Stimulated activated CD4-positive, alpha-beta T cell treated with anti-CD3 and anti-CD28 coated beads, TNF-alpha, amount 100 ng/mL, for 24 hours (primary cell): ENCODE data around the gene PLCB4.
"Not testable (repeated sequence)": the region's sequence is repeated elsewhere in the genome, so short reads cannot be mapped to it uniquely, and the experiment has no call there.

Experiments used
- DNase-seq, 3 experiments: peaks; one replicate each; pipeline ENCODE4 v3.0.0-alpha.2; 2020; ENCODE audit warnings: low read depth in 3 of 3

PLCB4 gene

DNA sequence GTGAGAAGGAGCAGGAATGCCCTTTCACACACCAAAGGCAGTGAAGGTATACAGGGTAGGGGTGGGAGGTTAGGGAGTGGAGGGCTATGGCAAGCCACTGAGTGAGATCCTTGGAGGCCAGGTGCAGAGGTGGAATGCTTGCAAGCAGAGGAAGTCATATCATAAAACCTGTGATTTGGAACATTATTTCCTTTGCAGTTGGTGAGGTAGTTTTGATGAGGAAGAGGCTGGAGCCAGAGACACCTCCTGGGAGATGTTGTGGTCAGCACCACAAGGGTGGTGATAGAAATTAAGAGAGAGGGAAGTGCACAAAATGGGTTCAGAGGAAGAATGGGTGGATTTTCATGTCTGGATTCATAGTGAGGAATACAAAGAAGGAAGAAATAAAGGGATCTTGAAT, 73.0 kb downstream of the PLCB4 start:
- DNase-seq: no peak

DNA sequence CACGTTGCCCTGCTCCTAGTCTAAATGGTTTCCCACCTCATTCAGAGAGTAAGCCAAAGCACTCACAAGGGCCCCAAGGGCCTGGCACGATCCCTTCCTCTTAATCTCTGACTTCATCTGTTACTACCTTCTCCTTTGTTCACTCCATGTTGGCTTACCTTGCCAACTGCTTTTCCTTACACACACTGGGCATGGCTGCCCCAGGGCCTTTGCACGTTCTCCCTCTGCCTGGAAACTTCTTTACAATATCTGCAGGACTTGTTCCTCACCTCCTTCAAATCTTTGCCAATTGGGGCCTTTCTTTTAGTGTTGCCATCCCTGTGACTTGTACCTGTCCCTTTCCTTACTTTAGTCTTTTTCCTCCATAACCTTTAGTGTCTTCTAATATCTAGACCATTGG, 73.9 kb downstream of the PLCB4 start:
- no peak for DNase-seq

DNA sequence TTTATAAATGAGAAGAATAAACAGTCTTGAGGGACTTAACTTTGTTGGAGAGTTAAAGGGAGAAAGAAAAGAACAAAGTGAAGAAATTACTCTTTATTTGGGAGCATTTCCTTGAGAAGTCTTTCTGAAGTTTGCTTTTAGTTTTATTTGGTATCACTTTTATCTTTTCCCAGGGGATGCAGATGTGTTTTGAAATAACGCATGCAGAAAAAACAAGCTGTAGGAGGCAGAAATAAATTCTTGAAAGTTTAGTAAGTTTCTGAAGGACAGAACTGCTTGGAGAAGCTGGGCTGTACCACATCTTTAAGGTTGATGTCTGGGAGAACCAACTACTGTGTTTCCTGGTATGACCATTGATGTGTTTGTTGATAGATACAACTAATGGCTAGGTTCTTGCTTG, 75.0 kb downstream of the PLCB4 start:
- no peak for DNase-seq

DNA sequence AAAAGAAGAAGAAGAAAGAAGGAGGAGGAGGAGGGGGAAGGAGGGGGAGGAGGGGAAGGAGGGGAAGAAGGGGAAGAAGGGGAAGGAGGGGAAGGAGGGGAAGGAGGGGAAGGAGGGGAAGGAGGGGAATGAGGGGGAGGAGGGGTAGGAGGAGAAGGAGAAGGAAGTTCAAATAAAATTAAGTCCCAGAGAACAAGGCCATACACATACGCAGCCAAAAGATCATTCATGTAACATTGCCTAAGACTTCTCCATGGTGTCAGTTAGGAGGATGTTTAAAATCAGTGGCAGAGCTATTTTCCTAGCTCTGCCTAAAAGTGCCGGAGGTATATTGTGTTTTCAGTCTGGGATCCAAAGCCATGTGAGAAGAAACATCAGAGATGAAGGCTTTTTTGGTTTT, 75.8 kb downstream of the PLCB4 start:
- no peak for DNase-seq

DNA sequence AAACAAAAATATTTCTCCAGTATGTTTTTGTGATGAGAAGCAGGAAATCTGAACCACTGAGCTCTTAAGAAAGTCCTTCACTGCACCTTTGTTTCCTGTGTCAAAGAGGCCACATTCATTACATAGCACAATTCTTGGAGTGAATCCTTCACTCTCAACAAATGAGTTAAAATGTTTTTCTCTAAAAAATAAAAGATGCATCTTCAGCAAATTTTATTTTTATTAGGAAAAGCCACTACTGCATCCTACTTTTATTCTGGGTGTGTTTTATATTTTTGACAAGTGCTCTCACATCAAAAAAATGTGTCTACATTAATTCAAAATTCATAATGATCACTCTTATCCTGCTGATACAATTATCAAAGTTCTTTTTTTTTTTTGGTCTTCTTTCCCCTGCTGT, 76.3 kb downstream of the PLCB4 start:
- no peak for DNase-seq

DNA sequence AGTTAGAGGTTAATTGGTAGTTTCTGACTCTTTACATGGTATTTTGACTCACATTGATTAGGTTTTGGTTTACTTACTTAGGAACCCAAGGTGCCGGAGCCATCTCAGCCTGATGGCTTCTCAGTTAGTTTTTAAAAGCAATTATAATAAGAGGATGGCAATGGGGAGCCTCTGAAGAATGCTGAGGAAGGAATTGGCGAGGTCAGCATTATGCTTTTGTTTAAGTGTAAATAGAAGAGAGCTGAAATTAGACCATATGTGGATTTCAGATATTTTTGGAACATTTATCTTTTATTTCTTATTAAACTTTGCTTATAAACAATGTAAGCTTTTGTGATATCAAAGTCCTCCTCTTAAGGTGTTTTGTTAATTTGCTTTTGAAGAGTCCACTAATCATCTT, 77.8 kb downstream of the PLCB4 start:
- no peak for DNase-seq

DNA sequence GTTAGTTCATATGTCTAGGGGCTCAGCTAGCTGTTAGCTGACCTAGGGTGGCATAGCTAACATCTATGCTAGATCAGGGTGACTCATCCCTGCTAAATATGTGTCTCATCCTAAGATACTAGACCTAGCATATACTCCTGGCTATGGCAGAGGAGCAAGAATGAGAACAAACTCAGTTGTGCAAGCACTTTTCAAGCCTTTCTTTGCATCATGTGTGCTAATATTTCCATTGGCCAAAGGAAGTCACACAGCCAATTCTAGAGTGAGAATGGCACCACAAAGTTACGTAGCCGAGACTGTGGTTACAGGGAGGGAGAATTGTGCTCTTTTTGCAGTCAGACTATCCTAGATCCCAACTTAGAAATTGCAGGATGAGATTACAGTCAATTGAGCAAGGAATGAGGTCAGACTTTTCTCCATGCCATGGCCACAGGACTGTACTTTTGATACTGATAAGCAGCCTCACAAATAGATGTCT, 78.7 kb downstream of the PLCB4 start:
- DNase-seq: no peak

DNA sequence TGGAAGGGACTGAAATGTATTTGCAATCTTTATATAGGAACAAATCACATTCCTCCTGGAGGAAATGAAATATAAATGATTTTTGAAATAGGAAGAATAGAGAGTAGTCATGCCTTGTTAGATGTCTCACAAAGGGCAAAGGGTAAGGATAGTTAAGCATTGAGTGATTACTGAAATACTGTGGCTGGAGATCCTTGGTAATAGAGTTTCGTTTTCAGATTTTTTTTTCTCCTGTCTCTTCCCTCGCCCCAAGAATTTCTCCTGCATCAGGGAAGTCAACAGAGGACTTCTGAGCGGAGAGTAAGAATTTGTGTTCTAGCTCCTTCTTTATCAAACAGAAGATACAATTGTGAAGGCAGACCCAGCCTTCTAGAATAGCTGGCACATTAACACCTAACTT, 79.4 kb downstream of the PLCB4 start:
- DNase-seq: no peak

DNA sequence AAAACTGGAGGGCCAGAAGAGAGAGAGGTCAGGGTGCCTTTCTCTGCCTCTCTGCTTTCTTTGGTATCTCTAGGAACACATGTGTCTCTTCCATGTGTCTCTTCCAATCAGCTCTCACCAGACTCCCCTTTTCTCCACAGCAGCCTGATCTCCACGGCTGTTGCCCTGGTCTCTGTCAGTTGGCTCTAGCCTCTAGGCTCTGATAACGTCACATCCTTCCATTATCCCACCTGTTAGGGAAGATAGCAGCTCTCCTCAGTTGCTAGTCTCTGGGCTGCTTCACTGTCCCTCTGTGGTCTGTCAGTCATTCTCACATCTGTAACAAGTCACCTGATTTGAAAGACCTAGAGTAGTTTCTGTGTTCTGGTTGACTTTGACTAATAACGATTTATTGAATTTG, 80.2 kb downstream of the PLCB4 start:
- no peak for DNase-seq

DNA sequence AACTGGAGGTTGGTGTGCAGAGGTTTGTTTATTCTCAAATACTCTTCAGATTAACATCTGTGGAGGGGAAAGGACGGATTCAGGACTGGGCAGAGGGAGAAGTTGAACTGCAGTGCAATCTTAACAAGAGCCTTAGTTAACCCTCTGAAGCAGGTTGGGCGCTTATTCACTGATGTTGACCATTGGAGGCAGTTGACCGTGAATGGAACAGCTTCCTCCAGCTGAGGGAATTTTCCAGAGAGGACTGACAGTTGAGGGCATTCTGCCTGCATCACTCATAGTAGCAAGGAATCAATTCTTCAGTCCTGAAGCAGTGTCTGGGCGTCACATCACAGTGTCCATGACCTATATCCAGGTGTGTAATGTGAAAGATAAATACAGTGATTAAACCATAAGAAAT, 80.9 kb downstream of the PLCB4 start:
- DNase-seq: no peak

DNA sequence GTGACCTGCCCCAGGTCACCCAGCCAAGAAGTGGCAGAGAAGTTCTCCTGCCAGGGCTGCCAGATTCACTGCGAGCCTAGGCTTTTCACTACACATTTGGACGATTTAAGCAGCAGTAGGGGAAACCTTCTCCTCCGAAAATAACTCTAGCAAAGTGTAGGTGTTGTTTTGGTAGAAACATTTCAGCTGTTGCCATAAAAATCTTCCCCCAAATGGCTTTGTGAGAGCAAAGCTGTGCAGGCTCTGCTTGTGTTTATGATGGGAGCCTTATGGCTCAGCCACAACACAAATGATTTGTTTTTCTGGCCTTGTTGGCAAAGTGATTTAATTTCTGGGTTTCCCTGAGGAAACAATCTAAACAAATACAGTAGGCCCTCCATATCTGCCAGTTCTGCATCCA, 81.8 kb downstream of the PLCB4 start:
- no peak for DNase-seq

DNA sequence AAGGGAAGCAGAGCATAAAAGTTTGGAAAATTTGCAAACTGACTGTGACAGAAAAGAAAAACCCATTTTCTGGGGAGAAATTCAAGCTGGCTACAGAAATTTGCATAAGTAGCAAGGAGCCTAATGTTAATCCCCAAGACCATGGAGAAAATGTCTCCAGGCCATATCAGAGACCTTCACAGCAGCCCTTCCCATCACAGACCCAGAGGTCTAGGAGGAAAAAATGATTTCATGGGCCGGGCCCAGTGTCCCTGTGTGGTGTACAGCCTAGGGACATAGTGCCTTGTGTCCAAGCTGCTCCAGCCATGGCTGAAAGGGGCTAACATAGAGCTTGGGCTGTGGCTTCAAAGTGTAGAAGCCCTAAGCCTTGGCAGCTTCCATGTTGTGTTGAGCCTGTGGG, 83.3 kb downstream of the PLCB4 start:
- DNase-seq: not testable (repeated sequence)

DNA sequence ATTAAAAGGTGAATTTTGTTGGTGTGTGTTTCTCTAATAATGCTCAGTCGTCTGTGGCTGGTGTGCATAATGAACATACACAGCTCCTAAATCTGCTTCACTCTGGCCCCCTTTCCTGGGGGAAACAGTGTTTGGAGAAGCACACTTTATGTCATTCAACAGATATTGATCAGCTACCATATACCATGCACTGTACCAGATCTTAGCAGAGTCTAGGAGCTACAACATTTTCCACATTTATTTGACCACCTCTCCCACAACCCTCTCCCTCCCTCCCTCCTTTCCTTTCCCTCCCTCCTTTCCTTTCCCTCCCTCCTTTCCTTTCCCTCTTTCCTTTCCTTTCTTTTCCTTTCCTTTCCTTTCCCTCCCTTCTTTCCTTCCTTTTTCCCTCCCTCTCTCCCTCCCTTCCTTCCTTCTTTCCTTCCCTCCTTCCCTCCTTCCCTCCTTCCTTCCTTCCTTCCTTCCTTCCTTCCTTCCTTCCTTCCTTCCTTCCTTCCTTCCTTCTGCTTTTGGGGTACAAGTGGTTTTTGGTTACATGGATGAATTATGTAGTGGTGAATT, 85.7 kb downstream of the PLCB4 start:
- DNase-seq: no peak

DNA sequence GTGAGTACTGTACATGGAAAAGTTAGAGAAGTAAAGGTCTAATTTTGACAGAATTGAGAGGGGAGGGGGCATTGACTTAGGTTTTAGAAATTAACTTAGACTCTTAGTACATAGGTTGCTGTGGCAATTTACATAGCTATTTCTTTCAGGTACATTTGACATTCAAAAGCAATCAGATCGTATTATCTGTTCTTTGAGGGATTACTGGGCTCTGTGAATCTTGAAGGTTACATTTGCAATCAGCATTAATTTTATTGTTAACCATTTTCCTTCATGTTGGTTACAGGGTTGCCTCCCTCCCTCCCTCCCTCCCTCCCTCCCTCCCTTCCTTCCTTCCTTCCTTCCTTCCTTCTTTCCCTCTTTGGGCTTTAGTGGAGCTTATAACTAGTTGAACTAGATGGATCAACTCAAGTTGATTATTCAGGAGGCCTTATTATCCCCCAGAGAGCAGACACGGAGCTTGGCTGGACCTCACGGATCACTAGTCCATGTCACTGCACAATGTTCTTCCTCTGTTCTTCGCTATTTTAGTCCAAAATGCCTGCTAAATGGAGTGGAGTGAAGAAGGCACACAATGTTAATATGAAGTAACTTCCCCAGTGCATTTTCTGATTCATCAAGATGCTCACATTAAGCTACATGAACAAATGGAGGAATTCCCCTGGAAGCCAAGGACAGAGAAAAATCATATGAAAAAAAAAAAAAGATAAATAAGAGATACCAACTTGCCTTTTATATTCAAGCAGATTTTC, 87.8 kb downstream of the PLCB4 start:
- no peak for DNase-seq

DNA sequence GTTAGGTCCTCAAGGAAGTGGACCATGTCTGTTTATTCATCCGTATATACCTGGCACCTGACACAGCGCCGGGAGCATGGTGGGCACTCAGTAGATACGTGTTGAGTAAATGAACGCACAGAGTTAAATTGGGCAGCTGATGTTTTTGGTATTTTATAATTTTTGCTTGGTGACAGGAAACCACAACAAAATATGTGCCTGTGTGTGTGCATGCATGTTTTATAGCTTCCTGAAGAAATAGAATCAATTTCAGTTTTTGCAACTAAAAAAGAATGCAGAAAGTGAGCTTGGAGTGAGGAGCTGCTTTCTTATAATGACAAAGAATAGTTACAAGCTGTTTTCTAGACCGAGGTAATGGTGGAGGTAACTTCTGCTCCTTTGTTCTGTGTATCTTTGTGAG, 91.4 kb downstream of the PLCB4 start:
- no peak for DNase-seq

DNA sequence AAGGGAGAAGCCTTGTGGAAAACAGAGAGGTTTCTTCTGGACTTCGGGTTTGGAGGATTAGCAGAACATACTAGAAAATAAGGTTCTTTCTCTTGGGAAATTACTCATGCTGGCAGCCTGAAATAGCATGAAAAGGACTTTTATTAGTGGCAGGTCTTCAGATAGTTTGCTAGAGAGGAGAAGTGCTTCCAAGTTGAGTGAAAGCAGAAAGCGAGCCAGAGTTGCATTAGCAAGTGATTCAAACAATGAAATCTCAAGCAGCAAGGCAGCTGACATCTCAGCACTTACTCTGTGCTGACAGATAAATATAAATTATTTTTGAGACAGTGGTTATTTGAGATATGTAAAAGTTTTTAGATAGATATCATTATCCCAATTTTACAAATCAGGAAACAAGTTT, 91.9 kb downstream of the PLCB4 start:
- DNase-seq: no peak

DNA sequence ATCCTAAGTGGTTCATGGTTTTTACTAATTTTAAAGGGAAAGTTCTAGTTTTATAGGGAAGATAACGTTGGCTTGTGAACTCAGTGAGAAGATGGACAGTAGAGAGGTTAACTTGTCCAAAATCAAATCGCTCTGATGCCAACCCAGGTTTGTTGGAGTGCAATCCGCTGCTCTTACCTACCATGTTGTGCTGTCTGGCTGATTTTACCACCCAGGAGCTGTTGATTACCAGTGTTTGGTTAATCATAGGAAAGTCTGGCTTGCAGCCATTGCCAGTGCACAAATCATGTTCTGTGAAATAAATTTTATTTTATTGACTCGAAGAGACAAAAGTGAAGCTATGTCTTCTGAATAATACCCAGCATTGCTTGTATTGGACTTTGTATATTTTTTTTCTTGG, 92.4 kb downstream of the PLCB4 start:
- DNase-seq: no peak

DNA sequence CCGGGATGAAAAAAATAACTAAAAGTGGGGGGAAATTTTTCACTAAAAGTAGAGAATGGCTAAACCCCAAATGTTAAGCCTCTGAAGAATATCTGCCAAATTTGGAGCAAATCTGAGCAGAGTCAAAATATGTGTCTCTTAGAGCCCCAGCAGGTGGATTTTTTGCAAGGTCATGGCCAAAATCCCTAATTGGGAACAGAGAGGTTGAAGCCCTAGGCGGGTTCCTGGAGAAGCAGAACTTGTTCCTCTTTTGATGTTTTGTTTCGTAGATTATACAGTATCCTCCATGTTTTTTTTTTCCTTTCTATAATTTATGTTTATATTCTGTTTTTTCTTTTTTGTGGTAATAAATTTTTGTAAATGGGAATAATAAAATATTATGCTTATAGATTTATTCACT, 94.4 kb downstream of the PLCB4 start:
- no peak for DNase-seq

DNA sequence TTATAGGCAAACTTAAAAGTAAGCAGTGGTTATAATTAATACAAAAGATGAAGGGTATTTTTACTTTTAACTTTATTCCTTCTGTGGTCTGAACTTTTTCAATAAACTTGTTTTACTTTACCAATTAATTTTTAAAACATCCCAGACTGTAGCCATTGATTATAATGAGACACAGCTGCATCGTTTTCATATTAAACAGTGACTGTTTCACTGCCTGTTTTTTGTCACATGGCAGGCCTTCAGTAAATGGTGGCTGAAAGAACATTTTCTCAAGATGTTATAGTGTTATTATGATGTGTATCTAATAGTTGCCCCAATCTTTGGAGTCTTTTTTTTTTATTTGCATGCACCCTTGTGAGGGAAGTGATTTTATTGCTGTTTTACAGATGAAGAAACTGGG, 95.1 kb downstream of the PLCB4 start:
- no peak for DNase-seq

DNA sequence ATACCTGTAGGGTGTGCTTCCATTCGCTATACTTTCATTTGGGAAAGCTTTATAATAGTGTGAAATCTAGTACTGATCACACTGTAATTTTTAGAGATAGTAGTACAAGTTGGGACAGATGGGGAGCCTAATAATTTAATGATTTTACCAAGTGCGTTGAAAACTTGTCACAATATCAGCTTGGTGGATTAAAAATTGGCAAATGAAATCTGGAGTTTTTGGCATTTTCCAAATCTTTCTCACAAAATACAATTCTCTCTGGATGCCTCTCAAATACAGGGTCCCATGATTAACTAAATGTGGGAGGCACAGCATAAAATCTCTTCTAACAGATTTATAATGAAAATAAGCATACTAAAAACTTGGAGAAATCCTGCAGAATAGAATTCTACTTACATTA, 96.4 kb downstream of the PLCB4 start:
- DNase-seq: no peak

DNA sequence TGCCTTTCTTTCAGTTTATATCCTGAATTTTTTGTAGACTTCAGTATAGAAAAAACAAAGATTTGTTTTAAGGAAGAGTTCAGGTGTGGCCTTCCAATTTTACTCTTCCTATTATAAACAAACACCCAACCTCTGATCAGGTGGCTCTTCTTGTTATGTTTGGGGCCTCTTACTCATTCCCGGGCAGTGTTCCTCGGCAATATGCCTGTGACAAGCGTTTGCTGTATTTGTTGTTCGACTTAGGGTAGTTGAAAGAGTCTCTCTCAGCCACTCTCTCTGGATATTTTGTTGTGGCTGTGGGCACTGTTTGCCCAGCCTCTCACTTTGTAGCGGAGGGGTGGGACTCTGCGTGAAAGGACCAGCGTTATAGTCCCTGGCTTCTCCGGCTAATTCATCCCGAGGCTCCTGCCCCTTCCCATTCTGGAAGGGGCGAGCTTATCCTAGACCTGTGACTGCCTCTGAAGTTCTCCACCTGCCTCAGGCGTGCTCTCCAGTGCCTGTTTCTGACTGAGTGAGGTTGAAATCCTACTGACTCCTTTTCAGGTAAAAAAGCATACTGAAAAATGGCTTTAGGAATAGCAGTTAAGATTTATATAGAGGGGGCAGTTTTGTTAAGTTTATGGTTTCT, 97.4 kb downstream of the PLCB4 start:
- no peak for DNase-seq

DNA sequence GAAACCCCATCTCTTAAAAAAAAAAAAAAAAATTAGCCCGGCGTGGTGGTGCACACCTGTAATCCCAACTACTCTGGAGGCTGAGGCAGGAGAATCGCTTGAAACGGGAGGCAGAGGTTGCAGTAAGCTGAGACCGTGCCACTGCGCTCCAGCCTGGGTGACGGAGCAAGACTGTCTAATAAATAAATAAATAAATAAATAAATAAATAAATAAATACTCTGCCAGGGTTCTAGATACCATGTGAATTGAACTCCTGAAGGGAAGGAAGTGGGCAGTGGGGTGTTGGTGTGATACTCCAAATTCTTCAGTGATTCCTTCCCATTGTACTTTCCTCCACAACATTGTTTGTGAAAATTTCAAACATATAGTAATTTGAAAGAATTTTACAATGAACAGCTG, 100.5 kb downstream of the PLCB4 start:
- no peak for DNase-seq

DNA sequence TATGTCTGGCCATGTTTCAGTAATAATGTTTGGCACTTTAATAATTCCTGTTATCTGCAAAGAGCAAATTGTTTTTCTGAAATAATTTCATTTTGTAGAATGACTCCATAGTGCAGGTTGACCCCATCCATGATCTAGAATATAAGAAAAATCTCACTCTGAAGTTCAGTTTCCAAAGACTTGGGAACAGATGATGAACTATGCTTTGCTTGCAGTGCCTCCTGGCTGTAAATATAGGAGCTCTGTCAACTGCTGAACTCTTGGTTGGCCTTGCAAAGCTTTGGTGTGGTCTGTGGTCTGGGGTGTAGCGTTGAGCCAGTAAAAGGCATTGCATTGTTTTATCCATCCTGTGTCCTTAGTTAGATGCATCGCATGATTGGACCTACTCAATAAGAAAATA, 104.0 kb downstream of the PLCB4 start:
- no peak for DNase-seq
